Body of pancreas (tissue), 4 donors: ENCODE measurements around the gene ARMH1.

Experiments used
- CTCF ChIP-seq, 7 experiments: fragments of 450-650 bp in 4 of 7; fragments of 200-600 bp in 3 of 7; sonication (generic) in 3 of 7; IDR thresholded peaks; one replicate each; pipeline ENCODE4 v1.5.1; 2016 to 2019; ENCODE audit warnings: antibody characterized with exemption in 7 of 7
- POLR2A ChIP-seq, 3 donors: fragments of 450-650 bp; IDR thresholded peaks; one replicate each; pipeline ENCODE4 v1.6.1; 2016; ENCODE audit warnings: antibody characterized with exemption in 3 of 3, mild to moderate bottlenecking in 2 of 3

- TF ChIP-seq CTCF (IDR thresholded peaks at IDR 0.05) (no peak), POLR2A (IDR thresholded peaks at IDR 0.05) (no peak)
These were observed 84.6 kb downstream of the ARMH1 start for GRCh38 chr1:44759077-44759476.
